Measurements from ENCODE around the gene OCIAD2. TPM values are rescaled to one million over a fixed set of nuclear protein-coding genes. Genes with fewer than 3 reads are reported as not detected.
"Not testable (repeated sequence)": the region's sequence is repeated elsewhere in the genome, so short reads cannot be mapped to it uniquely, and the experiment has no call there.

The OCIAD2 gene
- total RNA-seq, 1 experiment from 2014 or later, result 74.6 TPM

DNA sequence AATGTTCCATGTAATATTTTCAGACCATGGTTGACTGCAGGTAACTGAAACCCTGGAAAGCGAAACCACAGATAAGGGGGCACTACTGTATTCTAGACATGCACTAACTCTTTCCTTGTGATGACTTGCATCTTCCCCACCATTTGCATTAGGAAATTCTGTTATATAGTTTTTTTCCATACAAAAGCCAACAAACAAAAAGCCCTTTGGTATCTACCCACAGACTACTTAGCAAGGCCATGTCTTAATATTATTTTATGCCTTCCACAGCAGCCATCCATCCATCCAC lies 52.2 kb downstream of the OCIAD2 start:
- DNase-seq (ENCODE audit: low read depth), result no peak

DNA sequence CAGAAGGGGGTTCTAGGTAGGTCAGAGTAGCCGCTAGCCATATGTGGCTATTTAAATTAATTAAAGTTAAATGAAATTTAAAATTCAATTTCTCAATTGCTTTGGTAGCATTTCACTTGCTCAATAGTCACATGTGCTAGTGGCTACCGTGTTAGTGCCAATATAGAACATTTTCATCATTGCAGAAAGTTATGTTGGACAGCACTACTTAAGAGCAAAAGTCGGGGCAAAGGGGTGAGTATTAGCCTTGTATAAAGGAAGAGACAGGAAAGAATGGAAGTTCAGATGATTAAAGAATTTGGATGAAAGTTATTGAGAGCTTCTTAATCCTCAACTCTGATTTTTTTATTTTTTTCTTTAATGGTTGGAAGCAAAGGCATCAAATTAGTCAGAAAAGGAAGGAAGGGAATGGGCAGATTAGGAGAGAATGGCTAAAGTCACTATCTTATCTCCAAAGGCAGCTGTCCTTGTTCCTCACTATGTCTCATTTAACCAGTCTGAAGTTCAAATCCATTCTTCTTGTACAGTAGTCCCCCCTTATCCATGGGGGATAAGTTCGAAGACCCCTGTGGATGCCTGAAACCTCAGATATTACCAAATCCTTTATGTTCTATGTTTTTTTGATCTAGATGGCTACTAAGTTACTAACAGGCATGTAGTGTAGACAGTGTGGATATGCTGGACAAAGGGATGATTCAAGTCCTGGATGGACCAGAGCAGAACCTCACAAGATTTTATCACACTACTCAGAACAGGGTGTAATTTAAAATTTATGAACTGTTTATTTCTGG lies 52.8 kb downstream of the OCIAD2 start:
- DNase-seq (ENCODE audit: low read depth), result no peak

DNA sequence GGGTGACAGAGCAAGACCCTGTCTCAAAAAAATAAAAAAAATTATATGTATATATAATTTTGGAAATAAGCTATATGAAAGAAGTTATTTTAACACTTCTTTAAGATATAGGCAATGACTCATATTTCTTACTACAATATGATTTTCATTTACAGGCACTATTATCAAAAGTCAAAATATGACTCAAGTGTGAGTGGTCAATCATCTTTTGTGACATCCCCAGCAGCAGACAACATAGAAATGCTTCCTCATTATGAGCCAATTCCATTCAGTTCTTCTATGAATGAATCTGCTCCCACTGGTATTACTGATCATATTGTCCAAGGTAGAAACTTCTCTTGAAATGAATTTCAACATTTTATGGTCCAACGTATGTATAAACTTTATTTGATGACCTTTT lies 54.9 kb downstream of the OCIAD2 start:
- no peak for DNase-seq (ENCODE audit: low read depth)

DNA sequence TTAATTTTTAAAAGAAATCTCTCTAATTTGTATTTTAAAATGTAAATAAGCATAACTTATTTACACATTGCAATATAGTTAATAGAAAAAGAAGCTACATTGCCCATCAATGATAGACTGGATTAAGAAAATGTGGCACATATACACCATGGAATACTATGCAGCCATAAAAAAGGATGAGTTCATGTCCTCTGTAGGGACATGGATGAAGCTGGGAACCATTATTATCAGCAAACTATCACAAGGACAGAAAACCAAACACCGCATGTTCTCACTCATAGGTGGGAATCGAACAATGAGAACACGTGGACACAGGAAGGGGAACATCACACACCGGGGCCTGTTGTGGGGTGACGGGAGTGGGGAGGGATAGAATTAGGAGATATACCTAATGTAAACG lies 57.8 kb downstream of the OCIAD2 start:
- DNase-seq (ENCODE audit: low read depth), result not testable (repeated sequence)

DNA sequence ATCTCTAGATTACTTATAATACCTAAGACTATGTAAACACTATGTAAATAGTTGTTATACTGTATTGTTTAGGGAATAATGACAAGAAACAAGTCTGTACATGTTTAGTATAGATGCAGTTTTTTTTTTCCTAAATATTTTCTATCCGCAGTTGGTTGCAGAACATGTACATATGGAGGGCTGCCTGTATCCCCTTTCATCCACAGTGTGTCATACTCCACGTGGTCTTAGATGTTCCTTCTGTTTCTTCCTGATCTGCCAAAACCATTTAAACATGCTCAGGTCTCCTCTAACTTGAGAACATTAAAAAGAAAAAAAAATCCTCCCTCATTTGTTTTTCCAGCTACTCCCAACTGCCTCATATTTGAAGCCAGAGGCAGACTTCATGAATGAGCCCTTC lies 61.7 kb downstream of the OCIAD2 start:
- no peak for DNase-seq (ENCODE audit: low read depth)

DNA sequence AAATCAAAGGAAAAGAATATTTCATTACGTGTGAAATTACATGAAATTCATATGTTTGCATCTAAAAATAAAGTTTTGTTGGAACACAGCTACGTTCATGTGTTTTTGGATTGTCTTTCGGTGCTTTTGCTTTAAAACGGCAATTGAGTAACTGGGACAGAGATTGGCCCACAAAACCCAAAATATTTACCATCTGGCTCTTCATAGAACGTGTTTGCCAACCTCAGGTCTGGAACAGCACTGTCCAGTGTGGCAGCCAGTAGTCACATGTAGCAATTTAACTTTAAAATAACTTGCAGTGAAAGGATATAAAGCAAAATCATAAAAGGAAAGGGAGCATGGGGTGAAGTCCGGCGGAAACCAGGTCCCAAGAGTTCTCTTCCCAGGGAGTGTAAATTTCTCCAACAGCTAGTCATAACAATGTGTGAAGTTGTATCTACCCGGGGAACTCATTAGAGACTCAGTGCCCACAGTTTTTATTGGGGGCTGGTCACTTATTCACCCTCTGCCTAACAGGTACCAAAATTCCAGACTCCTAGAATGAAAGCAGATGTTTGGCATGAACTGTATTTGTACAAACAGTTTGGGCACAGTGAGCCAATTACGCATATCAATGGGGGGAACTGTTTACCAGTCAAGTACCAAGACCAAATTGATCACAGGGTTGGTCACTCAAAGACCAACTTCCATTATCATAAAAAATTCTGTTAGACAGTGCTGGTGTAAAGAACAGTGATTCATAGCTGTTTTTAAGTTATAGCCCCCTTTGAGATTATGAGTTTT lies 65.3 kb downstream of the OCIAD2 start:
- no peak for DNase-seq (ENCODE audit: low read depth)

DNA sequence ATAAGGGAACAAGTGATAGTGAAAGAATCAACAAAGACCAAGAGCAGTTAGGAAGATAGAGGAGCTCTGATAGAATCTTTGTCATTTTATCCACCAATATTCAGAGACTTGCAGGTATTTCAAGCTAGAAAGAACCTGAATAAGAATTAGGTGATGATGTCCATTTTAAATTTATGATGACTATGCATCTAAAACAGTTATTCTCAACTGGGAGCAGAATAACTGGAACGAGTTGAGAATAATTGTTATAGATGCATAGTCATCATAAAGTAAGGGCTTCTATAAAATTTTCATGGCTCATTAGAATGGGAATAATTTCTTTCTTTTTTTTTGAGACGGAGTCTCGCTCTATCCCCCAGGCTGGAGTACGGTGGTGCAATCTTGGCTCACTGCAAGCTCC lies 69.9 kb downstream of the OCIAD2 start:
- DNase-seq (ENCODE audit: low read depth), result no peak

Other genes starting within 250 kb of the OCIAD2 start
- gene FRYL, start 126.5 kb downstream of the OCIAD2 start, total RNA-seq (2014; rRNA removed; shearing (Covaris generic)), result 46.7 and 70.4 TPM in 2 replicates
- 165 and 173 TPM in 2 replicates for gene OCIAD1, start 75.7 kb downstream of the OCIAD2 start, total RNA-seq (2014; rRNA removed; shearing (Covaris generic))
- gene CWH43, start 79.5 kb upstream of the OCIAD2 start, total RNA-seq (2014; rRNA removed; shearing (Covaris generic)), result not detected in 2 replicates

All from M059J (cell line).